GM12878 (cell line): ENCODE data around the gene ZNF546. TPM values are rescaled to one million over a fixed set of nuclear protein-coding genes. Genes with fewer than 3 reads are reported as not detected.
A peak's percentile ranks its signal among the peaks of the same experiment; 100 is the strongest.

Source experiments
- ATAC-seq: fragments of 200-7000 bp; cut with Tn5 transposase; 3 replicates; pipeline ENCODE4 v1.9.1; 2020; ENCODE audit warnings: mild to moderate bottlenecking, moderate library complexity
- BruUV-seq: library from RNA; stranded (reverse); fragments of 400-500 nt; replicated peaks from 2 replicates; lab custom pipeline; 2021; lab: Mats Ljungman, UMichigan
- CTCF ChIA-PET: fragments of 300-600 bp; sonication (Branson Sonifier 250); formaldehyde crosslinking; extraction: SDS; loops from one replicate; lab custom pipeline; 2021; ENCODE audit warnings: inconsistent platforms; lab: Yijun Ruan, JAX
- POLR2A ChIA-PET: fragments of 350-600 bp; formaldehyde crosslinking; extraction: SDS; loops from one replicate; lab custom pipeline; 2021; ENCODE audit warnings: inconsistent platforms; lab: Charles Lee
- RAD21 ChIA-PET: fragments of 300-600 bp; sonication (Branson Sonifier 250); formaldehyde crosslinking; loops from one replicate; lab custom pipeline; 2023; ENCODE audit warnings: antibody characterized with exemption; ENCODE audit not compliant: unreplicated experiment; lab: Charles Lee
- SMC1A ChIA-PET: fragments of 300-600 bp; sonication (Branson Sonifier 250); formaldehyde crosslinking; loops from one replicate; lab custom pipeline; 2023; ENCODE audit not compliant: unreplicated experiment, uncharacterized antibody; lab: Charles Lee
- DNase-seq: peaks from one replicate; pipeline ENCODE4 v3.0.0-alpha.2; 2011; ENCODE audit warnings: low read depth, low spot score
- FAIRE-seq: peaks from 3 replicates; lab custom pipeline; 2011; peaks lifted over from hg19 to GRCh38; lab: Jason Lieb, UNC
- H2AFZ ChIP-seq: 2 replicates; pipeline ENCODE4 v1.6.0; 2011; ENCODE audit warnings: low read depth, low read length, control low read depth; ENCODE audit not compliant: control insufficient read depth
- H3K27ac ChIP-seq: 2 replicates; pipeline ENCODE4 v1.5.1; 2011; ENCODE audit warnings: control low read depth; ENCODE audit not compliant: control insufficient read depth, insufficient read depth
- H3K27me3 ChIP-seq, 2 experiments: replicated peaks in 1 of 2; 2 replicates each; pipeline versions ENCODE4 v1.6.0 to v1.6.1; 2011; ENCODE audit warnings: low read length in 1 of 2; ENCODE audit not compliant: control insufficient read depth in 2 of 2, insufficient read depth in 2 of 2
- H3K36me3 ChIP-seq, 2 experiments: 2 replicates each; pipeline ENCODE4 v1.5.1; 2011; ENCODE audit warnings: low read length in 1 of 2; ENCODE audit not compliant: control insufficient read depth in 2 of 2, insufficient read depth in 2 of 2
- H3K4me1 ChIP-seq: 2 replicates; pipeline ENCODE4 v1.6.1; 2011; ENCODE audit warnings: mild to moderate bottlenecking, low read length, moderate library complexity, mixed read lengths; ENCODE audit not compliant: control insufficient read depth, insufficient read depth
- H3K4me2 ChIP-seq: 2 replicates; pipeline ENCODE4 v1.6.0; 2011; ENCODE audit warnings: control low read depth; ENCODE audit not compliant: control insufficient read depth, insufficient read depth
- H3K4me3 ChIP-seq: fragments of 200-600 bp; sonication (generic); 2 replicates; pipeline ENCODE4 v1.5.1; 2016
- H3K79me2 ChIP-seq: 2 replicates; pipeline ENCODE4 v1.6.0; 2011; ENCODE audit warnings: low read length; ENCODE audit not compliant: control insufficient read depth, insufficient read depth
- H3K9ac ChIP-seq: 2 replicates; pipeline ENCODE4 v1.8.0; 2011; ENCODE audit warnings: low read length, control low read depth, mixed read lengths; ENCODE audit not compliant: control insufficient read depth, insufficient read depth
- H3K9me3 ChIP-seq: replicated peaks from 3 replicates; pipeline ENCODE4 v1.5.1; 2011; ENCODE audit warnings: mild to moderate bottlenecking, low read length; ENCODE audit not compliant: control insufficient read depth, insufficient read depth
- H4K20me1 ChIP-seq: 2 replicates; pipeline ENCODE4 v1.6.0; 2011; ENCODE audit not compliant: control insufficient read depth, insufficient read depth
- CBX3 ChIP-seq: fragments of 200-600 bp; sonication (generic); IDR thresholded peaks from 2 replicates; pipeline ENCODE4 v1.6.1; 2016; ENCODE audit warnings: low read depth, borderline replicate concordance
- JUNB ChIP-seq: IDR thresholded peaks from 2 replicates; pipeline ENCODE4 v1.6.1; 2016; ENCODE audit warnings: antibody characterized with exemption, mild to moderate bottlenecking
- JUND ChIP-seq: IDR thresholded peaks from 2 replicates; pipeline ENCODE4 v1.6.1; 2012; ENCODE audit warnings: low read depth, mild to moderate bottlenecking, low read length, improper control_type of control experiment, moderate library complexity
- MLLT1 ChIP-seq: fragments of 450-650 bp; IDR thresholded peaks from 2 replicates; pipeline ENCODE4 v1.6.1; 2016; ENCODE audit warnings: mild to moderate bottlenecking
- MYC ChIP-seq: IDR thresholded peaks from 2 replicates; pipeline ENCODE4 v1.6.1; 2011; ENCODE audit warnings: mild to moderate bottlenecking, low read length, moderate library complexity, inconsistent platforms; ENCODE audit not compliant: insufficient read depth, insufficient replicate concordance, insufficient read length, severe bottlenecking
- NFXL1 ChIP-seq: fragments of 450-650 bp; IDR thresholded peaks from 2 replicates; pipeline ENCODE4 v1.6.1; 2017; ENCODE audit warnings: antibody characterized with exemption, mild to moderate bottlenecking, borderline replicate concordance
- WGBS: methylation state at CpG from one replicate; pipeline ENCODE4 v1.1.6; 2016; ENCODE audit warnings: low lambda C conversion rate; ENCODE audit not compliant: insufficient replicate concordance, insufficient coverage; ENCODE audit errors: missing lambda C conversion rate; 5-methylcytosine and 5-hydroxymethylcytosine counted together
- in situ Hi-C: fragments of 300-500 bp; cut with MboI; formaldehyde crosslinking; loops from 9 replicates; pipeline ENCODE4 v1.14.3; 2018; ENCODE audit warnings: mixed read lengths
- intact Hi-C: fragments of 100-400 bp; cut with micrococcal nuclease; formaldehyde crosslinking; loops from one replicate; pipeline ENCODE4 v1.14.2; 2022; ENCODE audit not compliant: unreplicated experiment
- polyA plus RNA-seq, 11 experiments: library from polyadenylated mRNA; depleted of rRNA in 4 of 11; unstranded in 6 of 11; stranded (reverse) in 5 of 11; fragments of >200 nt; fragmentation: Nextera tagmentation in 4 of 11; fragmentation: Illumina TruSeq in 1 of 11; extraction: Ambion mirVana in 4 of 11; extraction: Trizol in 1 of 11; gene quantifications; 1 replicate in 1 of 11; 2 replicates in 10 of 11; pipeline versions ENCODE4 v1.2.1 to v1.2.3, GENCODE V29; 2011 to 2016; ENCODE audit warnings: inconsistent platforms in 2 of 11, missing spikeins in 2 of 11, low read depth in 1 of 11
- total RNA-seq, 4 experiments: library from RNA; depleted of rRNA in 3 of 4; stranded (reverse); fragments of >200 nt in 3 of 4; fragmentation: Illumina TruSeq in 1 of 4; extraction: Trizol in 1 of 4; gene quantifications; 2 replicates each; pipeline versions ENCODE4 v1.2.1 to v1.2.3, GENCODE V29; 2013 to 2021
- TF ChIP-seq, protein P1 (sequence below): IDR thresholded peaks from 2 replicates; pipeline ENCODE4 v1.6.1; 2011; ENCODE audit warnings: borderline replicate concordance, low read depth, mild to moderate bottlenecking, moderate library complexity, low read length; ENCODE audit not compliant: insufficient read depth, poor library complexity, severe bottlenecking

Gene ZNF546
- total and polyA plus RNA-seq, 10 of the 15 experiments (the other 5 are each of a cell fraction or from before 2014, with no cell fraction given) = 0.88 to 4.1 (median 2.4) TPM

- no peak for TF ChIP-seq MLLT1
- TF ChIP-seq JUNB = no peak
Observed at GRCh38 chr19:40057166-40057565, 60.3 kb downstream of the ZNF546 start (continued).

GRCh38 chr19:40059624-40060023, 62.8 kb downstream of the ZNF546 start:
- Histone ChIP-seq H3K4me2 (no peak overlapping the region), H4K20me1 (no peaks in the 10 kb centered on the region), H3K9ac (no peak overlapping the region), H3K4me3 (no peak overlapping the region), H3K79me2 (peaks cover 13% of the 10 kb centered on the region), H3K27ac (no peak overlapping the region), H3K4me1 (no peaks in the 10 kb centered on the region; the same call in 1 of the 2 replicates), H3K36me3 (no peaks in the 10 kb centered on the region), H3K9me3 (peaks cover 8% of the 10 kb centered on the region; the same call in 2 of the 3 replicates), H3K27me3 (no peaks in the 10 kb centered on the region), H2AFZ (no peak overlapping the region)
- intact Hi-C loops = no loop called here
- FAIRE-seq (no peak), DNase-seq (no peak), ATAC-seq (no peak)
- TF ChIP-seq, protein P1, sequence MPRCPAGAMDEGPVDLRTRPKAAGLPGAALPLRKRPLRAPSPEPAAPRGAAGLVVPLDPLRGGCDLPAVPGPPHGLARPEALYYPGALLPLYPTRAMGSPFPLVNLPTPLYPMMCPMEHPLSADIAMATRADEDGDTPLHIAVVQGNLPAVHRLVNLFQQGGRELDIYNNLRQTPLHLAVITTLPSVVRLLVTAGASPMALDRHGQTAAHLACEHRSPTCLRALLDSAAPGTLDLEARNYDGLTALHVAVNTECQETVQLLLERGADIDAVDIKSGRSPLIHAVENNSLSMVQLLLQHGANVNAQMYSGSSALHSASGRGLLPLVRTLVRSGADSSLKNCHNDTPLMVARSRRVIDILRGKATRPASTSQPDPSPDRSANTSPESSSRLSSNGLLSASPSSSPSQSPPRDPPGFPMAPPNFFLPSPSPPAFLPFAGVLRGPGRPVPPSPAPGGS = no peak
- no peak for TF ChIP-seq JUND
- TF ChIP-seq MYC = no peak
- no peak for TF ChIP-seq NFXL1
- peak; percentile 91; the same call in 1 of the 2 replicates for TF ChIP-seq CBX3
- BruUV-seq = no TSS peak
- ChIA-PET RAD21 (no interaction called here), SMC1A (interaction anchor here (1.3 kb wide), 1 partner anchor 13 kb away, joined by 3 read pairs; no protein-coding TSS in a partner anchor), CTCF (no interaction called here), POLR2A (interaction anchor here (1.2 kb wide), 1 partner anchor 89 kb away, joined by 3 read pairs; the partner anchor contains the start of gene PSMC4)
- 62% methylated on average over 1 of the region's 1 CpG for WGBS
- in situ Hi-C loops = no loop called here
